ENCODE data around the gene PLEKHA5. TPM values are rescaled to one million over a fixed set of nuclear protein-coding genes. Genes with fewer than 3 reads are reported as not detected.

The PLEKHA5 gene
- total RNA-seq, 1 donor from 2014 or later = 32.7 TPM

GRCh38 chr12:19128485-19128884 is 1.0 kb upstream of the PLEKHA5 start:
- no peak for ATAC-seq

GRCh38 chr12:19129122-19129485 is 429 bp upstream of the PLEKHA5 start:
- no peak for ATAC-seq

DNA sequence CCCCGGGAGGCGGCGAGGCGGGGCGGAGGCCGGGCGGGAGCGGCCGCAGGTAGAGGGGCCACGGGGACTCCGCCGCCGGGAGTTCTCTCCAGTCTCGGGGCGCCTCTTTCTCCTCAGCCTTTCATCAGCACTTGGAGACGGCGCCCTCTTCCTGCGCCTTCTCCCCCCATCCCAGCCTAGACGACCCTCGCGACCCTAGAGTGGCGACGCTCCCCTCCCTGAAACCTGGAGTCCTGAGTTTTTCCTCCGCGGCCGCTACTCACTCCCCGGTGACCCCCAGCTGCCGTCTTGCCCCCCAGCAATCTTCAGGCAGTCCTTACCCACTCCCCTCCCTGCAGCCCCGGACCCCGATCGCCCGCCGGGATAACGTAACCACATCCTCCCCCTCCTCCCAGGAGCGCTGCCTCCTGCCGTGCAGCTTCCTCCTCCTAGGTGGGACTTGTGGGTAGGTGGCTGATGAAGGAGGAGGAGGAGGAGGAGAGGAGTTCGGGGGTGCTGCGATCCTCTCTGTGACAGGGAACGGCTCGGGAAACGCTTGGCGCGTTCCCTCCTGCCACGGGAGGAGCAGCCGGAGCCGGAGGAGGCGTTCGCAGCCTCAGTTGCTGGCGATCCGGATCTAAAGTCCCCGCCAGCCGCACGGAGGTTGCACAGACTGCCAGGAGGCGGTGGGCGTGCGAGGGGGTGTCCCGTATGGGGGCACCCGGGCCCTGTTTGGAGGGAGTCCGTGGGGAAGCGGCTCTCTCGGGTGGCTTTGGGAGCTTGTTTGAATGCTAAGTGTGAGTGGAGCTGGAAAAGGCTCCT is 891 bp downstream of the PLEKHA5 start:
- peak; percentile 29 for ATAC-seq

DNA sequence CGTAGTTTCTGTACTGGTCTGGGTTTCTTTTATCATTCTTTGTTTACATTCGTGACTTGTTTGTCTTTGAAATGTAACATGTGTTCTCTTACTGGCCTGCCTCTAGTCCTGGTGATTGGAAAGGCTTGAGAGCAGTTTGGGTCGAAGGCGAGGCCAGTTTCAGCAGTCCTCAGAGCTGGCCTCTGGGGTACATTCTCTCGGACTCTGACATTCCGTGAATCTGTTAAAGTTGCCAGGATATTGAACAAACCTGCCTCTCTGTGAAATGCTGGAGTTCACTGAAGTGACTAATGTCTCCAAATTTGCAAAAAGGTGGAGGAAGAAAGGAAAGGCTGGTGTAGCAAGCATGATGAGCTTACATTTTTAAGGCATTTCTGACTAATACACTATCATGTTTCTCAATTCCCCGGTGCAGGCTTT is 1.5 kb downstream of the PLEKHA5 start:
- peak; percentile 42 for ATAC-seq

GRCh38 chr12:19138551-19138950 is 9.0 kb downstream of the PLEKHA5 start:
- ATAC-seq = no peak

- no peak for ATAC-seq
Observed at GRCh38 chr12:19138956-19139355, 9.4 kb downstream of the PLEKHA5 start.

- no peak for ATAC-seq
Observed at GRCh38 chr12:19139615-19140194, 10.2 kb downstream of the PLEKHA5 start.

- ATAC-seq = no peak
Observed at GRCh38 chr12:19140381-19141236, 11.1 kb downstream of the PLEKHA5 start.

- ATAC-seq = no peak
Observed at GRCh38 chr12:19142499-19142898, 13.0 kb downstream of the PLEKHA5 start.

GRCh38 chr12:19144287-19144686 is 14.8 kb downstream of the PLEKHA5 start:
- ATAC-seq = no peak

DNA sequence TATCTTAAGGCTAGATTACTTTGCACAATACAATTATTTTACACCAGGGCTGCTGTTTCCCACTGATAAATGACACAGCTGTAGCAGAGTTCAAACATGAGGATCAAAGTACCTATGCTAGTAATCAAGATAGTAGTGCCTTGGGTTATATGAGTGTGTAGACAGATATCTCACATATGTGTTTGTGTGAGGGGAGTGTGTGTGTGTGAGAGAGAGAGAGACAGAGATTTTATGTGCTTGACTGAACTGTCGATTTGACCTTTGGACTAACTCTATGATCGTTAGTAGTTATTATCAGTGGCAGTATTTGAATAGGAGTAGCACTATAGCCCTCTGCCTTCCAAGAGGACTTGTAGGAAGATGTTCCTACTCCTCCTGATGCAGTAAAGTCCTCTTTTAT is 15.5 kb downstream of the PLEKHA5 start:
- no peak for ATAC-seq

DNA sequence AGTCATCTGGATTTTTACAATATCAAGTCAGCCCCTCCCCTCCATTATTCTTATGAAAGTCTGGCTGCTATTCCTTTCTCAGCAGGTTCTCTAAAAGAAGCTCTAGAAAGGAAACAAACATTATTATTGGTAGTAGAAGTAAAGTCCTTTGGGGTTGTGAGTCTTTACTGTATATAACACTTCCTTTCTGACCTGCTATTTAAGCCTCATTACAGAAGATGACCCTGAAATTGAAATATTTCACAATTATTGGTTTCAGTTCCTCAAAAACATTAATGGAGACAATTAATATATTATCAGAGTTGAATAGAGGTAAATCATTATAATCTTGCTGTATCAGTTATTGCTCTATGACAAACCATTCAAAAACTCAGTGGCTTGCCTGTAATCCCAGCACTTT is 19.3 kb downstream of the PLEKHA5 start:
- no peak for ATAC-seq

DNA sequence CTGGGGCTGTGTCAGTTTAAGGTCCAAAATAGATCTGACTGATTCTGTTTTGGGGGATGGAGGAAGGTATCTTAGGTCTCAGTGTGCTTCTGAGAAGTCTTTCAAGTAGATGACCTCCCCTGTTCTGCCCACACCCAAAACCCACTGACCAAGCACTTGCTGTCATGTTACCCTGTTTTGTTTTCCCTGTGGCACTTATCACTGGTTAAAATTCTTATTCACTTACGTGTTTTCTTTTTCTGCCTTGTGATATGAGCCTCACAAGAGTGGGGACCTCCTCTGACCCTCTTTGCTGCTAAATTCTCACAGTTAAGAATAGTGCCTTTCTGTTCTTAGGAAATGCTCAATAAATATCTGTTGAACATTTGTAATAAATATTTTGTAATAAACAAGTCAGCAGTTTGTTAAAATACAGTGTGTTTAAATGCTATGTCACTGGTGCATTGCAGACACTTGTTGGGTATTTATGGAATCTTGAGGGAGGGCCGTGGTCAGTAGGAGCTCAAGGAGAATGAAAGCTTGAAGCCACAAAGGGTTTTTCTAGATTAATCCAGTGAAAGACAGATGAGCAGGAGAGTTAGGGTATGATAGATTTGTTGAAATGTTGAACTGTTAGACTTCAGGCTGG is 20.9 kb downstream of the PLEKHA5 start:
- no peak for ATAC-seq

- no peak for ATAC-seq
Observed at GRCh38 chr12:19151298-19151697, 21.8 kb downstream of the PLEKHA5 start.

- ATAC-seq = no peak
Observed at GRCh38 chr12:19153396-19153795, 23.9 kb downstream of the PLEKHA5 start.

- ATAC-seq = no peak
Observed at GRCh38 chr12:19154686-19155085, 25.2 kb downstream of the PLEKHA5 start.

- no peak for ATAC-seq
Observed at GRCh38 chr12:19155981-19156734, 26.6 kb downstream of the PLEKHA5 start.

DNA sequence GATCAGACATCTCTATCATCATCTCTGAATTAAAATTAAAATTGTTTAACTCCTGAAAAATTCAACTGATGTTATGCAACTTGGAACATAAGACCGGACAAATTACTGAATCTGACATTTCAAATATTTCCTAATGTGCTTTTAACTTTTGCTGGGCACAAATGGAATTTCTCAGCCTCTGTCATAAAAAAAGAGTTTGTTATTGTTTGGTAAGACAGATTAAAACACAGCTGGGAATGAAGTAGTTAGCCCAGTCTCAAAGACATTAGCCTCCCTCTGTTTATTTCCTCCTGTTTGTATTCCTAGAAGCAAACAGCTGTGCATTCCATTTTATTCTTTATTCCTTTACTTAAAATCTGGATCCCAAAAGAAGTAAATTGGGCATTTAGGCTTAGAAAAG is 29.4 kb downstream of the PLEKHA5 start:
- ATAC-seq = no peak

DNA sequence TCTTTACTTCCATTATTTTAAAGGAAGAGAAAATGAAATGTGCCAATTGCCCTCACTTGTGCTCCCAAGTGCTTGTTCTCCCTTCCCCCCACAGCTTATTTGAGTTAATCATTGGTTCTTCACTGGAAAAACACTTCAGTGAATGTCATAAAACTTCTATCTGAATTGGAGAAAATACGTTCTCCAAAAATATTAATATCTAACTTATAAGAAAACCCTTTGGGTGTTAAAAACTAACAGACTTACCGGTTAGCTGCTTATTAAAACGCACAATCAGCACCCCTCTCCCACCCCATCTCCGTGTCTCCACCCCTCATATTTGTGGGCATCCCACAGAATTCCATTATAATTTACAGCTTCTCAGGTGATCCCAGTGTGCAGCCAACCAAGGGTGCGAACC is 31.7 kb downstream of the PLEKHA5 start:
- no peak for ATAC-seq

GRCh38 chr12:19165451-19165850 is 35.9 kb downstream of the PLEKHA5 start:
- peak; percentile 93 for ATAC-seq

DNA sequence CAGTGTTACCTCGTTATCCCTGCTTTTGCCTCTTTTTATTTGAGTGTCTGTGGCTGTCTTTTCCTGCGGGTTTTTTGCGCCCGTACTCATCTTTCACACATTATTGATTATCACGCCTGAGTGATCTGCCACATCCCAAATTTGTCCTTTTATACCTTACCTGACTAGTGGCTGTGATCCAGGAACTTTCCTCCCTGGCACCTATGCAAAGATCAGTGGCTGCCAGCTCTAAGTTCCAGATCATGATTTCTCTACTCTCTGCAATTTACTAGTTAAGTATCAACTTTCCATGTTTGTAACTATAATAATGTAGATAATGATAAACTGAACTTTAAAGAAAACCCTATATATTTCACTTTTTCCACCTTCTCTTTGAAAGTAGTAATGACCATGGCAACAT is 36.9 kb downstream of the PLEKHA5 start:
- ATAC-seq = no peak

DNA sequence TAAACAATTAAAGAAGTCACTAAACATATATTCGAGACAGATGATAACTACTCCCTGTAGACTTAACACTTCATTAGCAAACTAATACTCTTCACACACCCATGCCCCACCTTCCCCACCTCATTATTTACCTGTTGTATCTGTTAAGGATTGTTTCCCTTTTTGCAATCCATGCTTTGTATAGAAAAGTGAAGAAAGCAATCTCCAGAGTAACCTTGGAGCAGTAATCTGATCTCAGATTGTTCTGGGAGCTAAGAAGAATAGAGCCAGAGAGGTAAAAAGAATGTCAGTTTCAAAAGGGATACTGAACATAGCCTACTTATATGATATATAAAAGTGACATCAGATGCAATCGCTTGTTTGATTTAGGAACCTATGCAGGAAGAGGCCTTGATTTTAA is 37.4 kb downstream of the PLEKHA5 start:
- no peak for ATAC-seq
